Nephron (organoid): Measurements from ENCODE around the gene MS4A3.
"Not testable (repeated sequence)": the region's sequence is repeated elsewhere in the genome, so short reads cannot be mapped to it uniquely, and the experiment has no call there.

Source experiments
- H3K27ac Mint-ChIP-seq, 3 experiments: 2 replicates each; pipeline ENCODE4 v1.8.0; 2020; ENCODE audit warnings: mixed read lengths in 3 of 3, mild to moderate bottlenecking in 2 of 3, moderate library complexity in 1 of 3
- H3K27me3 Mint-ChIP-seq: 2 replicates; pipeline ENCODE4 v1.8.0; 2021; ENCODE audit warnings: low read depth, mild to moderate bottlenecking, moderate library complexity, mixed read lengths
- H3K36me3 Mint-ChIP-seq: 2 replicates; pipeline ENCODE4 v1.8.0; 2020; ENCODE audit warnings: low read depth, mixed read lengths
- H3K4me1 Mint-ChIP-seq: 2 replicates; pipeline ENCODE4 v1.8.0; 2020; ENCODE audit warnings: mixed read lengths
- H3K4me3 Mint-ChIP-seq, 3 experiments: 2 replicates each; pipeline ENCODE4 v1.8.0; 2020; ENCODE audit warnings: mild to moderate bottlenecking in 3 of 3, mixed read lengths in 3 of 3, moderate library complexity in 2 of 3
- H3K9me3 Mint-ChIP-seq: 2 replicates; pipeline ENCODE4 v1.8.0; 2020; ENCODE audit warnings: mixed read lengths
- TF ChIP-seq, protein P1 (sequence below), 3 experiments: fragments of 200-600 bp; sonication (generic); IDR thresholded peaks; one replicate each; pipeline ENCODE4 v1.5.0; 2021; ENCODE audit warnings: antibody characterized with exemption in 3 of 3; ENCODE audit not compliant: unreplicated experiment in 3 of 3

MS4A3 gene

DNA sequence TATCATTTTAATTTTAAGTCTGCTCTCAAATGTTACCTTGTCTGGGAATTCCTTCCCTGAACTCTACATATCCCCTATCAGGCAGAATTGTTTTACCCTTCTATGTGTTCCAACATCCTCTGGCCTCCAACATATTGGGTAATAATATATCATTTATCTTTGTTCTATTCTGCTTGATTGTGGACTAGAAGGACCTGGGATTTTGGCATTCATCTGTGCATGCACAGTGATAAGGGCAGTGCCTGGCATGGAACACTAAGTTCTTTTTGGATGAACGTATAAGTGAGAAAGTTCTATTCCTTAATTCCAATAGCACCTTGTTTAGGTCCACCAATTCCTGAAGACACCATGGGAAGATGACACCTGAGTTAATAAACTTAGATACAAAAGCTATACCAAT is 30.8 kb downstream of the MS4A3 start:
- Mint-ChIP-seq H3K36me3 (no peaks in the 10 kb centered on the region), H3K27me3 (no peaks in the 10 kb centered on the region), H3K27ac (no peak overlapping the region), H3K4me3 (no peak overlapping the region), H3K9me3 (no peaks in the 10 kb centered on the region), H3K4me1 (no peaks in the 10 kb centered on the region)
- TF ChIP-seq, protein P1, sequence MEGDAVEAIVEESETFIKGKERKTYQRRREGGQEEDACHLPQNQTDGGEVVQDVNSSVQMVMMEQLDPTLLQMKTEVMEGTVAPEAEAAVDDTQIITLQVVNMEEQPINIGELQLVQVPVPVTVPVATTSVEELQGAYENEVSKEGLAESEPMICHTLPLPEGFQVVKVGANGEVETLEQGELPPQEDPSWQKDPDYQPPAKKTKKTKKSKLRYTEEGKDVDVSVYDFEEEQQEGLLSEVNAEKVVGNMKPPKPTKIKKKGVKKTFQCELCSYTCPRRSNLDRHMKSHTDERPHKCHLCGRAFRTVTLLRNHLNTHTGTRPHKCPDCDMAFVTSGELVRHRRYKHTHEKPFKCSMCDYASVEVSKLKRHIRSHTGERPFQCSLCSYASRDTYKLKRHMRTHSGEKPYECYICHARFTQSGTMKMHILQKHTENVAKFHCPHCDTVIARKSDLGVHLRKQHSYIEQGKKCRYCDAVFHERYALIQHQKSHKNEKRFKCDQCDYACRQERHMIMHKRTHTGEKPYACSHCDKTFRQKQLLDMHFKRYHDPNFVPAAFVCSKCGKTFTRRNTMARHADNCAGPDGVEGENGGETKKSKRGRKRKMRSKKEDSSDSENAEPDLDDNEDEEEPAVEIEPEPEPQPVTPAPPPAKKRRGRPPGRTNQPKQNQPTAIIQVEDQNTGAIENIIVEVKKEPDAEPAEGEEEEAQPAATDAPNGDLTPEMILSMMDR (IDR thresholded peaks at IDR 0.05; ENCODE audit: unreplicated experiment in 3 of 3) = no peak

GRCh38 chr11:60088364-60088763 is 31.9 kb downstream of the MS4A3 start, which contains the start of gene MS4A2:
Gene MS4A2, plus strand, starts transcription at chr11:60088664. Its CDS starts 102 bp downstream, at chr11:60088766.
- Mint-ChIP-seq H3K4me3 (no peak within 1 kb of the TSS), H3K36me3 (no peaks in the 10 kb centered on the region)

DNA sequence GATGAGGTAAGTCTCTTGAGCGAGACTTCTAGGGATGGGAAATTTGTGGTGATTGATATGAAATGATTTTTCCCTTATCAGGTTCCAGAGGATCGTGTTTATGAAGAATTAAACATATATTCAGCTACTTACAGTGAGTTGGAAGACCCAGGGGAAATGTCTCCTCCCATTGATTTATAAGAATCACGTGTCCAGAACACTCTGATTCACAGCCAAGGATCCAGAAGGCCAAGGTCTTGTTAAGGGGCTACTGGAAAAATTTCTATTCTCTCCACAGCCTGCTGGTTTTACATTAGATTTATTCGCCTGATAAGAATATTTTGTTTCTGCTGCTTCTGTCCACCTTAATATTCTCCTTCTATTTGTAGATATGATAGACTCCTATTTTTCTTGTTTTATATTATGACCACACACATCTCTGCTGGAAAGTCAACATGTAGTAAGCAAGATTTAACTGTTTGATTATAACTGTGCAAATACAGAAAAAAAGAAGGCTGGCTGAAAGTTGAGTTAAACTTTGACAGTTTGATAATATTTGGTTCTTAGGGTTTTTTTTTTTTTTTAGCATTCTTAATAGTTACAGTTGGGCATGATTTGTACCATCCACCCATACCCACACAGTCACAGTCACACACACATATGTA is 39.1 kb downstream of the MS4A3 start:
- Mint-ChIP-seq H3K27me3 (no peaks in the 10 kb centered on the region), H3K4me3 (no peak overlapping the region), H3K9me3 (no peaks in the 10 kb centered on the region), H3K36me3 (no peaks in the 10 kb centered on the region), H3K27ac (no peak overlapping the region), H3K4me1 (no peaks in the 10 kb centered on the region)
- TF ChIP-seq, protein P1 (IDR thresholded peaks at IDR 0.05; ENCODE audit: unreplicated experiment in 3 of 3) = no peak

More at GRCh38 chr11:60088364-60088763, 31.9 kb downstream of the MS4A3 start, which contains the start of gene MS4A2:
- TF ChIP-seq, protein P1 (IDR thresholded peaks at IDR 0.05; ENCODE audit: unreplicated experiment in 3 of 3) = no peak
- H3K4me1 Mint-ChIP-seq = no peaks in the 10 kb centered on the region
- no peak within 1 kb of the TSS for H3K27ac Mint-ChIP-seq
- H3K27me3 Mint-ChIP-seq = no peaks in the 10 kb centered on the region
- no peaks in the 10 kb centered on the region for H3K9me3 Mint-ChIP-seq

DNA sequence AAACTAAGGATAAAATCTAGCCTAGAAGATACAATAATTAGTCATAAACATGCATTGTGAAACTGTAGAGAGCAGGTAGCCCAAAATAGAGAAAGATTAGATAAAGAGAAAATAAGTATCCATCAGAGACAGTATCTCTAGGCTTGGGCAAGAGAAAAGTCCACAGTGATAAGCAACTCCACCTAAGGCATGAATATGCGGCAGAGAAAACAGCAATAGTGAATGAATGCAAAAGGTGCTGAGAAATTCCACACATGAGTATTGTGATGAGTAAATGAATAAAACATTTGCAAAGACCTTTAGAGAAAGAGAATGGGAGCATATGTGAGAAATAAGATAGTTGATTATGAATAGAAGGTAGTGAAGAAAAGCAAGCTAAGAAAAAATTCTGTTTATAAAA is 40.7 kb downstream of the MS4A3 start:
- no peak overlapping the region for H3K27ac Mint-ChIP-seq
- H3K4me1 Mint-ChIP-seq = no peaks in the 10 kb centered on the region
- no peaks in the 10 kb centered on the region for H3K9me3 Mint-ChIP-seq
- TF ChIP-seq, protein P1 (IDR thresholded peaks at IDR 0.05; ENCODE audit: unreplicated experiment in 3 of 3) = no peak
- H3K36me3 Mint-ChIP-seq = no peaks in the 10 kb centered on the region
- no peaks in the 10 kb centered on the region for H3K27me3 Mint-ChIP-seq
- H3K4me3 Mint-ChIP-seq = no peak overlapping the region

DNA sequence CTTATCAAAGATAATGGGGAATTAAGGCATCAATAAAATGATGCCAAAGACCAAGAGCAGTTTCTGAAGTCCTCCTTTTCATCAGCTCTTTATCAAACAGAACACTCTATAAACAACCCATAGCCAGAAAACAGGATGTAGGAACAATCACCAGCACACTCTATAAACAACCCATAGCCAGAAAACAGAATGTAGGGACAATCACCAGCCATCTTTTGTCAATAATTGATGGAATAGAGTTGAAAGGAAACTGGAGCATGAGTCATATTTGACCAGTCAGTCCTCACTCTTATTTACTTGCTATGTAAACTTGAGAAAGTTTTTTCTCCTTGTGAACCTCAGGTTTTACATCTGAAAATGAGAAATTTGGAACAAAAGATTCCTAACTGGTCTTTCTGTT is 42.0 kb downstream of the MS4A3 start:
- no peaks in the 10 kb centered on the region for H3K27me3 Mint-ChIP-seq
- H3K9me3 Mint-ChIP-seq = no peaks in the 10 kb centered on the region
- H3K4me3 Mint-ChIP-seq = no peak overlapping the region
- H3K36me3 Mint-ChIP-seq = no peaks in the 10 kb centered on the region
- TF ChIP-seq, protein P1 (IDR thresholded peaks at IDR 0.05; ENCODE audit: unreplicated experiment in 3 of 3) = no peak
- no peaks in the 10 kb centered on the region for H3K4me1 Mint-ChIP-seq
- H3K27ac Mint-ChIP-seq = no peak overlapping the region

- TF ChIP-seq, protein P1 (IDR thresholded peaks at IDR 0.05; ENCODE audit: unreplicated experiment in 3 of 3) = no peak
- H3K36me3 Mint-ChIP-seq = no peaks in the 10 kb centered on the region
Measured at GRCh38 chr11:60100516-60100915, 44.1 kb downstream of the MS4A3 start.

DNA sequence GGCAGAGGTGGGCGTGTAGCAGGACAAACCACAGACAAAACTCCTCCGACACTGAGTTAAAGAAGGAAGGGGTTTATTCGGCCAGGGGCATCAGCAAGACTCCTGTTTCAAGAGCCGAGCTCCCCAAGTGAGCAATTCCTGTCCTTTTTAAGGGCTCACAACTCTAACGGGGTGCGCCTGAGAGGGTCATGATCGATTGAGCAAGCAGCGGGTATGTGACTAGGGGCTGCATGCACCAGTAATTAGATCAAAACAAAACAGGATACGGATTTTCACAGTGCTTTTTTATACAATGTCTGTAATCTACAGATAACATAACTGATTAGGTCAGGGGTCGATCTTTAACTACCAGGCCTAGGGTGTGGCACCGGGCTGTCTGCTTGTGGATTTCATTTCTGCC is 44.9 kb downstream of the MS4A3 start:
- H3K9me3 Mint-ChIP-seq, H3K4me3 Mint-ChIP-seq, H3K36me3 Mint-ChIP-seq, H3K27ac Mint-ChIP-seq, H3K4me1 Mint-ChIP-seq, H3K27me3 Mint-ChIP-seq: not testable (repeated sequence)

More at GRCh38 chr11:60100516-60100915, 44.1 kb downstream of the MS4A3 start:
- Mint-ChIP-seq H3K4me1 (no peaks in the 10 kb centered on the region), H3K27me3 (no peaks in the 10 kb centered on the region), H3K4me3 (no peak overlapping the region), H3K9me3 (no peaks in the 10 kb centered on the region), H3K27ac (no peak overlapping the region)

GRCh38 chr11:60104471-60105115 is 48.1 kb downstream of the MS4A3 start:
- not testable (repeated sequence) for H3K4me1 Mint-ChIP-seq, H3K27ac Mint-ChIP-seq, H3K27me3 Mint-ChIP-seq, H3K9me3 Mint-ChIP-seq, H3K36me3 Mint-ChIP-seq, H3K4me3 Mint-ChIP-seq
